ENCODE results near the gene PRDM9.

DNA sequence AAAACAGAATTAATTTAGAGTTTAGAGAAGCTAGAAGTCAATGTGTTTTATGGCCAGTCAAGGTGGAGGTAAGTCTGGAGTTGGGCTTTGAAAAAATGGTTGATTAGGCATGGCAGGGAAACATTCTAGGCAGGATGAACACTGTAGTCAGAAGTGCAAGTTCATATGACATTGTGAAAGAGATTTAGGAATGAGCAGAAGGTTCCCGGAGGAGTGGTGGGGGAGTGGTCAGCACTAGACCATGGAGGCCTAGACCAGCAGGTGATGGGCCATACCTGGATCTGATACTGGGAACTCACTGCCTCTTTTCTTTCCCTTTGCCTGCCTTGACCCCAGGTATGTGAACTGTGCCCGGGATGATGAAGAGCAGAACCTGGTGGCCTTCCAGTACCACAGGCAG, 16.6 kb downstream of the PRDM9 start:
- TF ChIP-seq ZNF274 (IDR thresholded peaks at IDR 0.05; ENCODE audit: low read depth, low read length) (no peak), SUZ12 (IDR thresholded peaks at IDR 0.05; ENCODE audit: extremely low read depth, insufficient read depth, insufficient read length) (no peak), YY1 (IDR thresholded peaks at IDR 0.05; ENCODE audit: insufficient read depth, insufficient read length) (no peak)

Data from NT2/D1 (cell line).